ENCODE data around the gene NGRN.
"Not testable (repeated sequence)": the region's sequence is repeated elsewhere in the genome, so short reads cannot be mapped to it uniquely, and the experiment has no call there.

NGRN gene

GRCh38 chr15:90286678-90287077 is 21.2 kb downstream of the NGRN start:
- FAIRE-seq: no peak

DNA sequence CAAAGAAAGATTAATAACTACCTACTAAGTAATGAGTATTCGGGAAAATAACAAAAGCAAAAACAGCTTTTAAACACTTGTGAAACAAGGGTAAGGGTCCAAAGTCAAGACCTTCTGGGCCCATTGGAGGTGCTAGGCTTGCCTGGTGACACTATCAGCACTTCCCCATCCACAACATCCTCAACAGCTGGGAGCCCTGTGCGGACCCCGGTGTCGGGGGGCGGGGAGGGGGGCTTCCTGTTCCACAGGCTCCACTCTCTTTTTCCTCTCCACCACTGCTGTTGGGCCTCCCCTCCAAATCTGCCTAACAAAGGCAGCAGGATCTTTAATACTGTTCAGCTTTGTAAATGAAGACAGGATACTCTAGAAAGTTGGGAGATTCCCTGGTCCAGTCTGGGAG is 21.6 kb downstream of the NGRN start:
- no peak for FAIRE-seq

DNA sequence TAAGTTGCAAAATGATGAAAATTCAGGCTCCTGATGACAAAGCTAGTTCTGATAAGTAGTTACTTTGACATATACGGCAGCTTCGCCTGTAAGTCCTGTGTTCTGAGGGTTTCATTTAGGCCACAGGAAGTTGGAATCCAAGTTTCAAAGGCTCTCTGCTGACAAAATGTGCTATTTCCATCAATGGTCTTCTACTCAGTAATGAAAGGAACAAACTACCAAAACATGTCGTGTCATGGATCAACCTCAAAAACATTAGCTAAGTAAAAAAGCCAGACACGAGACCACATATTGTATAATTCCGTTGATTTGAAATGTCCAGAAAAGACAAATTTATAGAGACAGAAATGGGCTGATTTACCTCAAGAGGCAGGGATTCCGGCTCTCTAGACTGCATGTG is 22.5 kb downstream of the NGRN start:
- no peak for FAIRE-seq

DNA sequence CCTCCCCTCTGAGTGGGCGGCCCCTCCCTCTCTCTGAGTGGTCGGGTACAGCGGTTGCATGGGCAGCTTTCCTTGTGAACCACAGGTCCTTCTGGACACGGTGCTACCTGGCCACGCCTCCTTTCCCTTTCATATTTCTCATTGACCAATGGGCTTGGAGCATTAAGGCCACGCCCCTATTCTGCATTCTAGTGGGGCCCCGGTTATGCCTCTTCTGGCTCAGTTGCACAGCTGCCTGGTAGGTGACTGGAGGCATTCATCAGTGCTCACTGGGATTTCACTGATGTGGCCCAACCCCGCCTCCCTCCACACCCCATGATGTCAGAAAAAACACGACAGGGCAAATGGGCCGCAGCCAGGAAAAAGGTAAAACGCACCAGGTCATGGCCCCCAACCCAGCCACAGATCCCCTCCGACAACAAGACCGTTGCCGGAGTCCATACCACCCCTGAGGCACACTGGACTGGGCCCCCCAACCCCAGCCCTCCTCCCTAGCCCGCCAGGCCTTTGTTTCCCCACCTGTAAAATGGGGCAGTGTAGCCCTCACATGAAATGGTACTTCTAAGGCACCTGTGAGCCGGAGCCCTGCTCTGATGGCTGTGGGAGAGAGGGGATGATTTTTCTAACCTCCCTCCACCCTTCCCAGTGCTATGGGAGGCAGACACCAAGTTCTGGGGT is 26.3 kb downstream of the NGRN start:
- no peak for FAIRE-seq

DNA sequence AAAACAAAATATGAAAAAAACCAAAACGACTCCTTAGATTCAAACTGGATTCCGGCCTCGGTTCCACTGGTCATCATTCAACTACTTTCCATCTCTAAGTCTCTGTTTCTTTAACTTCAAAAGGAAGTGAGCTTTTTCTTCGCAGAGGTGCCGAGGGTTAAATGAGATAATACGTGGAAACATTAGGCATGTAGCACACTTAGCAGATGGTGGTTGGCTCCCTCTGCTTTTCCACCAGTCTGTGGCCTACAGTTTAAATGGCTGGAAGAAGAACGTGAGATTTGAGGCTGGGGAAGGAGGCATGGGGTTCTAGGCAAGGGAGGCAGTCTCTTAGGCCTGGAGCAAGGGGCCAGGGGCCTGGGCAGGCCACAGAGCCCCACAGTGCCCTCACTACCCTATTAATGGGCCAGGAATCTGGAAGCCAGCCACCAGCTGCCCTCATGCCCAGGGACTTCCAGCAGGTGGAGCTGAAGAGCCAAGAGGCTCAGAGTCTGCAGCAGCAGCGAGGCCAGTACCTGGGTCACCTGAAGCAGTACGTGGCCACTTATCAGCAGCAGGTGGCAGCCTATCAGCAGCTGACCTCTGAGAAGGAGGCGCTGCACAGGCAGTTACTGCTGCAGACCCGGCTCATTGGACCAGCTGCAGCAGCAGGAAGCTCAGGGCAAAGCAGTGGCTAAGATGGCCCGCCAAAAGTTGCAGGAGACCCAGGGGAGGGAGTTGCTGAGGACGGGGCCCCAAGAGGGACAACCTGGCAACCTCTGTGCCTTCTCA is 27.8 kb downstream of the NGRN start:
- FAIRE-seq: not testable (repeated sequence)

GRCh38 chr15:90294159-90294558 is 28.7 kb downstream of the NGRN start:
- FAIRE-seq: no peak

GRCh38 chr15:90294601-90295269 is 29.3 kb downstream of the NGRN start:
- FAIRE-seq: no peak

- FAIRE-seq: no peak
Measured at GRCh38 chr15:90295270-90295648, 29.8 kb downstream of the NGRN start.

GRCh38 chr15:90296316-90296884 is 30.9 kb downstream of the NGRN start:
- FAIRE-seq: not testable (repeated sequence)

DNA sequence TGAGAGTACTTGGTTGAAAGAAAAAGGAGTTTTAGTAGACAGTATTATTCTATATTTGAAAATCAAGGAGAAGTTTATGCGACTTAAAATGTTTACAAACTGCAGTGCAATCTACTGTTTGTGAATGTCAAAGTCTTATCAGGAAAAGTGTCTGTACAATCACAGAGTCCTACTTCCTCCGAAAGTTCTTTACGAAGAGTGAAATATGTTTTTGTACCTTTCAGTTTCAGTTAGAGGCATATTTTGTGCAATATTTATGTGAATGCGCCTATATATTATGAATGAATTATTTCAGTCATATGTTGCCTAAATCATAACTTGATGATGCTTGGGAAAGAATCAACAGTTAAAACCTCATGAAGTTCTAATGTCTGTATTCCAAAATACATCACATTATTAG is 31.5 kb downstream of the NGRN start:
- no peak for FAIRE-seq

GRCh38 chr15:90300541-90300940 is 35.1 kb downstream of the NGRN start:
- FAIRE-seq: no peak

- FAIRE-seq: no peak
Measured at GRCh38 chr15:90300988-90301706, 35.7 kb downstream of the NGRN start.

GRCh38 chr15:90301707-90302300 is 36.3 kb downstream of the NGRN start:
- FAIRE-seq: no peak

GRCh38 chr15:90305355-90305754 is 39.9 kb downstream of the NGRN start:
- not testable (repeated sequence) for FAIRE-seq

- FAIRE-seq: no peak
Measured at GRCh38 chr15:90305932-90306331, 40.5 kb downstream of the NGRN start.

- FAIRE-seq: no peak
Measured at GRCh38 chr15:90306560-90306959, 41.1 kb downstream of the NGRN start.

GRCh38 chr15:90307661-90308060 is 42.2 kb downstream of the NGRN start:
- FAIRE-seq: no peak

DNA sequence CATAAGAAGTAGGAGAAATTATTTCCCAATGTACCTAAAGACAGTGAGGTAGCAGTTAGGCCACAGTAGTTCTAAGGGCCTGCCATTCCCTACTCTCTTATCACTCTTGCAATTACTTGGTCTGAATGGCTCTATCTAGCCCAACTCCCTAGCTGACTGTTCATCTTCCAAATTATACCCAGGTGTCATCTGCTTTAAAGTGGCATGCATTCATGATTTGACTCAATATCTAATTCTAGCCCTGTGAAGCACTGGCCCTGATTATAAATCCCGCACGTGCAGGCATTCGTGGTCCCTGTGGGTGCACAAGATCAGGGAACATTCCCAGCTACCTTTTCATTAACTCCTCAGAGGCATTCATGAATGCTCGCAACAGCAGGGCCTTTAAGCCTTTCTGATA is 43.5 kb downstream of the NGRN start:
- no peak for FAIRE-seq

DNA sequence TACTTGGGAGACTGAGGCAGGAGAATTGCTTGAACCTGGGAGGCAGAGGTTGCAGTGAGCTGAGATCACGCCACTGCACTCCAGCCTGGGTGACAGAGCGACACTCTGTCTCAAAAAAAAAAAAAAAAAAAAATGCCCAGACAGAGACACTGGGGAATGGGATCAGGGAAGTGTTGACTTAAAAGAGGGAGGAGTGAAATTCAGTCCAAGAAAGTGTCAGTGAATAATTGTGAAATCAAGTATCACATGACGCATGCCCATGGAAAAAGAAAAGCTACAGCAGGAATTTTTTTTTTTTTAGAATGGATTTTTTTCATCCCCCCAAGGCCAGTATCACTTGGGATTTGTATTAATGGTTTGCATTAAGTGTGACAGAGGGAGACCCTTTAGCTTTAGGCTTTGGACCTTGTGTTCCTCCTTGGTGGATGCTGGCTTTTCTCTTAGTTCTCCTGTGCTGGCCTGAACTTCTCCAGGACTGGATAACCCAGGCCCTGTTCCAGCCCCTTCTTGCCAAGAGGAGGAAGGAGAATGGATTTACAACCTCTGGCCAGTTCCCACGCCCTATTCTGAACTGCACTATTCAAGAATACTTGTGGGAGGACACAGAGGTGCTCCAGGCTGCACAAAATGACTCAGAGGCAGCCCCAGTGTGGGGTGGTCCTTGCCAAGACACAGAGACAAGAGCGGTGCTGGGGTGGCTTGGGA is 50.0 kb downstream of the NGRN start:
- FAIRE-seq: no peak

DNA sequence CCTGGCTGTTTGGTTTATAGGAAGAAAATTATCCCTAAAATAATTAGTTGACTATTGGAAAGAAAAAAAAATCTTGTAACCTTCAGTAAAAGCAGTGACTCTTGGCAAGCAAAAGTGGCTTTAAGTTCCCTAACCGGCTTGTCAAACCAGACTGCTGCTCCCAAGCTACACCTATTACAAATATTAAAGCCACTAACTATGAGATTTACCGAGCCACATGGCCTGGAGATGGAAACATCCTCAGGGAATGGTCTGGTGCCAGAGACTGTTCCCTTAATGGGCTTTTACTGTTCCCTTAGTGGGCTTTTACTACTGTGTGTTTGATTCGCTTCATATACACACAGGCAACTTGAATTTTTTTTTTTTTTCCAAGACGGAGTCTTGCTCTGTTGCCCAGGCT is 50.7 kb downstream of the NGRN start:
- FAIRE-seq: no peak

DNA sequence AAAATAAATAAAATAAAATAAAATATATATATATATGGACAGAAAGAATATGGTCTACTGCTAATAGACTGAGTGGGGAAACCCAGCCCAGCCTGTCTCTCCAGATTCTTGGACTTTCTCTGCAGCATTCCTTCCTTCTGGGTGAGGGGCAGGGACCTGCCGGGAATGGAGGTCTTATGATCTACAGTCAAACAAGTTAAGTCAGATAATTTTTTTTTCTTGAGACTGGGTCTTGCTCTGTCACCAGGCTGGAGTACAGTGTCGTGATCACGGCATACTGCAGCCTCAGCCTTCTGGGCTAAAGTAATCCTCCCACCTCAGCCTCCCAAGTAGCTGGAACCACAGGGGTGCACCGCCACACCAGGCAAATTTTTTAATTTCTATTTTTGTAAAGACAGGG is 53.1 kb downstream of the NGRN start:
- no peak for FAIRE-seq

Data from colon (tissue), 2 donors.